ENCODE data around the gene EMC8.

DNA sequence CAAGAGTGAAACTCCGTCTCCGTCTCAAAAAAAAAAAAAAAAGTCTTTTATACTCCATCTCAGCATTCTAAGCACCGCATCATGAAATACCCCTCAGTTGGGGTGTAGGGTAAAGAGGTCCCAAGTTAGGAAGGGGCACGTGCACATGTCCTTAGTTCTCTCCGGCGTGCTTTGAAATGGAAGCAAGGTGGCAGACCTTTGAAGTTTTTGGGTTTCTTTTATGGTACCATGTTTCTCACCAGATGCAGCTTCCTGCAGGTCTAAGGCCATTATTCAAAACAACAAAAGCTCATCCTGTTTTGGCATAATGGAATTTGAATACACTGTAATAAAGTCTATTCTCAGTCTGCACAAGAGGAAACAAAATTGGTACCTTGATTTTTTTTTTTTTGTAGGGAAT is 9.6 kb downstream of the EMC8 start:
- TF ChIP-seq, protein P1, sequence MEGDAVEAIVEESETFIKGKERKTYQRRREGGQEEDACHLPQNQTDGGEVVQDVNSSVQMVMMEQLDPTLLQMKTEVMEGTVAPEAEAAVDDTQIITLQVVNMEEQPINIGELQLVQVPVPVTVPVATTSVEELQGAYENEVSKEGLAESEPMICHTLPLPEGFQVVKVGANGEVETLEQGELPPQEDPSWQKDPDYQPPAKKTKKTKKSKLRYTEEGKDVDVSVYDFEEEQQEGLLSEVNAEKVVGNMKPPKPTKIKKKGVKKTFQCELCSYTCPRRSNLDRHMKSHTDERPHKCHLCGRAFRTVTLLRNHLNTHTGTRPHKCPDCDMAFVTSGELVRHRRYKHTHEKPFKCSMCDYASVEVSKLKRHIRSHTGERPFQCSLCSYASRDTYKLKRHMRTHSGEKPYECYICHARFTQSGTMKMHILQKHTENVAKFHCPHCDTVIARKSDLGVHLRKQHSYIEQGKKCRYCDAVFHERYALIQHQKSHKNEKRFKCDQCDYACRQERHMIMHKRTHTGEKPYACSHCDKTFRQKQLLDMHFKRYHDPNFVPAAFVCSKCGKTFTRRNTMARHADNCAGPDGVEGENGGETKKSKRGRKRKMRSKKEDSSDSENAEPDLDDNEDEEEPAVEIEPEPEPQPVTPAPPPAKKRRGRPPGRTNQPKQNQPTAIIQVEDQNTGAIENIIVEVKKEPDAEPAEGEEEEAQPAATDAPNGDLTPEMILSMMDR (tag by site-specific recombination; IDR thresholded peaks at IDR 0.05) = no peak
- TF ChIP-seq YY1 (tag by site-specific recombination; IDR thresholded peaks at IDR 0.05) = no peak

All from HEK293 (cell line).